IMR-90 (cell line): ENCODE measurements around the gene ZNF716. TPM values are rescaled to one million over a fixed set of nuclear protein-coding genes. Genes with fewer than 3 reads are reported as not detected.

Source experiments
- ATAC-seq: fragments of 200-7000 bp; cut with Tn5 transposase; 2 replicates; pipeline ENCODE4 v1.9.1; 2020; ENCODE audit warnings: low read depth, mild to moderate bottlenecking, moderate library complexity
- BruUV-seq: library from RNA; stranded (reverse); fragments of 400-500 nt; replicated peaks from 2 replicates; lab custom pipeline; 2021; lab: Mats Ljungman, UMichigan
- CTCF ChIA-PET: fragments of 300-600 bp; formaldehyde crosslinking; extraction: SDS; loops from one replicate; lab custom pipeline; 2021; ENCODE audit warnings: antibody characterized with exemption; lab: Yijun Ruan, JAX
- POLR2A ChIA-PET: fragments of 300-600 bp; sonication (Branson Sonifier 250); formaldehyde crosslinking; loops from one replicate; lab custom pipeline; 2022; ENCODE audit warnings: antibody characterized with exemption; ENCODE audit not compliant: unreplicated experiment; lab: Charles Lee
- DNase-seq: peaks from one replicate; pipeline ENCODE4 v3.0.0; 2013
- H2AFZ ChIP-seq: replicated peaks from 2 replicates; pipeline ENCODE3; 2013; ENCODE audit warnings: low read length, mild to moderate bottlenecking; ENCODE audit not compliant: poor library complexity
- H2AK5ac ChIP-seq: 2 replicates; pipeline ENCODE4 v1.6.1; 2013; ENCODE audit warnings: low read depth, low read length, inconsistent platforms
- H2AK9ac ChIP-seq: replicated peaks from 2 replicates; pipeline ENCODE3; 2013; ENCODE audit warnings: mild to moderate bottlenecking, low read depth, low read length, moderate library complexity; ENCODE audit not compliant: poor library complexity
- H2BK120ac ChIP-seq: 2 replicates; pipeline ENCODE4 v1.6.1; 2013; ENCODE audit warnings: low read depth, low read length, inconsistent platforms
- H2BK15ac ChIP-seq: 3 replicates; pipeline ENCODE4 v1.6.1; 2013; ENCODE audit warnings: low read depth, low read length, inconsistent platforms
- H2BK20ac ChIP-seq: 2 replicates; pipeline ENCODE4 v1.6.1; 2013; ENCODE audit warnings: low read depth, mild to moderate bottlenecking, inconsistent platforms, low read length, moderate library complexity
- H2BK5ac ChIP-seq: 2 replicates; pipeline ENCODE4 v1.6.1; 2013; ENCODE audit warnings: mild to moderate bottlenecking, low read depth, low read length, inconsistent platforms; ENCODE audit not compliant: poor library complexity, severe bottlenecking
- H3K14ac ChIP-seq: replicated peaks from 2 replicates; pipeline ENCODE4 v1.6.1; 2013; ENCODE audit warnings: low read depth, low read length, inconsistent platforms
- H3K18ac ChIP-seq: 2 replicates; pipeline ENCODE4 v1.6.1; 2013; ENCODE audit warnings: low read depth, low read length, control low read depth
- H3K23ac ChIP-seq: 2 replicates; pipeline ENCODE4 v1.6.1; 2013; ENCODE audit warnings: low read depth, low read length, inconsistent platforms
- H3K27ac ChIP-seq: 2 replicates; pipeline ENCODE4 v1.5.1; 2013; ENCODE audit warnings: mild to moderate bottlenecking, control low read depth, low read length; ENCODE audit not compliant: insufficient read depth
- H3K27me3 ChIP-seq: 2 replicates; pipeline ENCODE4 v1.6.1; 2013; ENCODE audit warnings: low read length; ENCODE audit not compliant: control insufficient read depth, insufficient read depth
- H3K36me3 ChIP-seq: 2 replicates; pipeline ENCODE4 v1.6.1; 2013; ENCODE audit warnings: low read length, mixed read lengths; ENCODE audit not compliant: control insufficient read depth, insufficient read depth
- H3K4ac ChIP-seq: 2 replicates; pipeline ENCODE4 v1.6.1; 2013; ENCODE audit warnings: low read depth, low read length, inconsistent platforms
- H3K4me1 ChIP-seq: 2 replicates; pipeline ENCODE4 v1.6.1; 2013; ENCODE audit warnings: low read length, mixed read lengths; ENCODE audit not compliant: control insufficient read depth, insufficient read depth
- H3K4me2 ChIP-seq: 2 replicates; pipeline ENCODE4 v1.6.1; 2013; ENCODE audit warnings: low read depth, mild to moderate bottlenecking, control low read depth, low read length, moderate library complexity
- H3K4me3 ChIP-seq: 2 replicates; pipeline ENCODE4 v1.5.1; 2013; ENCODE audit warnings: low read depth, mild to moderate bottlenecking, control low read depth, low read length, moderate library complexity; ENCODE audit not compliant: insufficient read depth
- H3K56ac ChIP-seq: 2 replicates; pipeline ENCODE4 v1.6.1; 2013; ENCODE audit warnings: low read length, inconsistent platforms; ENCODE audit not compliant: insufficient read depth; ENCODE audit errors: extremely low read depth
- H3K79me1 ChIP-seq, 2 experiments: 2 replicates each; pipeline ENCODE4 v1.6.1; 2013; ENCODE audit warnings: low read length in 2 of 2, inconsistent platforms in 1 of 2, low read depth in 1 of 2
- H3K9ac ChIP-seq: 2 replicates; pipeline ENCODE4 v1.6.1; 2013; ENCODE audit warnings: low read depth, low read length, control low read depth
- H3K9me1 ChIP-seq: 2 replicates; pipeline ENCODE4 v1.6.1; 2013; ENCODE audit warnings: low read length, inconsistent platforms; ENCODE audit not compliant: insufficient read depth
- H3K9me3 ChIP-seq: 2 replicates; pipeline ENCODE4 v1.6.1; 2013; ENCODE audit warnings: low read length; ENCODE audit not compliant: control insufficient read depth, insufficient read depth
- H4K20me1 ChIP-seq: 2 replicates; pipeline ENCODE4 v1.6.1; 2013; ENCODE audit warnings: low read length, inconsistent platforms; ENCODE audit not compliant: insufficient read depth
- H4K5ac ChIP-seq: 2 replicates; pipeline ENCODE4 v1.6.1; 2013; ENCODE audit warnings: mild to moderate bottlenecking, low read depth, low read length, control low read depth
- H4K8ac ChIP-seq, 2 experiments: 2 replicates each; pipeline ENCODE4 v1.6.1; 2013; ENCODE audit warnings: low read depth in 2 of 2, low read length in 2 of 2, control low read depth in 1 of 2, inconsistent platforms in 1 of 2
- H4K91ac ChIP-seq: 2 replicates; pipeline ENCODE4 v1.6.1; 2013; ENCODE audit warnings: low read depth, low read length, inconsistent platforms; ENCODE audit not compliant: insufficient read depth
- BHLHE40 ChIP-seq: fragments of 150-350 bp; IDR thresholded peaks from 2 replicates; pipeline ENCODE4 v1.6.1; 2016; ENCODE audit warnings: mild to moderate bottlenecking, low read depth, low read length
- CEBPB ChIP-seq: IDR thresholded peaks from 2 replicates; pipeline ENCODE4 v1.6.1; 2012; ENCODE audit warnings: low read depth, low read length, improper control_type of control experiment
- CTCF ChIP-seq: conservative IDR thresholded peaks from 2 replicates; pipeline ENCODE4 v1.5.1; 2012; ENCODE audit warnings: mild to moderate bottlenecking, low read depth, low read length, improper control_type of control experiment
- ELK1 ChIP-seq: fragments of 150-350 bp; IDR thresholded peaks from 2 replicates; pipeline ENCODE4 v1.6.1; 2016; ENCODE audit warnings: low read depth, mild to moderate bottlenecking, low read length, moderate library complexity, borderline replicate concordance
- MAZ ChIP-seq: IDR thresholded peaks from 2 replicates; pipeline ENCODE4 v1.6.1; 2012; ENCODE audit warnings: low read depth, mild to moderate bottlenecking, low read length, improper control_type of control experiment, moderate library complexity, borderline replicate concordance
- MXI1 ChIP-seq: IDR thresholded peaks from 2 replicates; pipeline ENCODE4 v1.6.1; 2012; ENCODE audit warnings: low read depth, mild to moderate bottlenecking, low read length, moderate library complexity, borderline replicate concordance
- NFE2L2 ChIP-seq: fragments of 150-350 bp; IDR thresholded peaks from 2 replicates; pipeline ENCODE4 v1.6.1; 2016; ENCODE audit warnings: low read depth, mild to moderate bottlenecking, low read length
- POLR2A ChIP-seq: IDR thresholded peaks from 2 replicates; pipeline ENCODE4 v1.6.1; 2012; ENCODE audit warnings: mild to moderate bottlenecking, low read depth, low read length
- RAD21 ChIP-seq: IDR thresholded peaks from 2 replicates; pipeline ENCODE4 v1.6.1; 2012; ENCODE audit warnings: low read length, improper control_type of control experiment
- RFX5 ChIP-seq: IDR thresholded peaks from 2 replicates; pipeline ENCODE4 v1.8.0; 2012; ENCODE audit warnings: low read depth, mild to moderate bottlenecking, low read length, moderate library complexity
- USF2 ChIP-seq: fragments of 150-350 bp; IDR thresholded peaks from 2 replicates; pipeline ENCODE4 v1.6.1; 2017; ENCODE audit warnings: mild to moderate bottlenecking, antibody characterized with exemption, low read length, low read depth
- WGBS, 2 experiments: methylation state at CpG; one replicate each; pipeline versions ENCODE4 v1.1.5 to v1.1.7; 2013; ENCODE audit warnings: missing lambda C conversion rate in 2 of 2; ENCODE audit not compliant: insufficient read length in 1 of 2; ENCODE audit errors: extremely low coverage in 2 of 2; 5-methylcytosine and 5-hydroxymethylcytosine counted together
- dilution Hi-C: fragments of 300-500 bp; cut with HindIII; formaldehyde crosslinking; loops from one replicate; pipeline ENCODE4 v1.14.3; 2018; ENCODE audit warnings: low sequenced_read_pairs; ENCODE audit not compliant: unreplicated experiment
- in situ Hi-C: fragments of 300-500 bp; cut with MboI; formaldehyde crosslinking; loops from 3 replicates; pipeline ENCODE4 v1.14.3; 2019; ENCODE audit warnings: low sequenced_read_pairs, inconsistent platforms, mixed read lengths
- intact Hi-C: fragments of 100-400 bp; cut with micrococcal nuclease; formaldehyde crosslinking; loops from 2 replicates; pipeline ENCODE4 v1.10.0; 2022
- polyA plus RNA-seq, 3 experiments: library from polyadenylated mRNA; depleted of rRNA; stranded (reverse); fragments of >200 nt; gene quantifications; 2 replicates each; pipeline ENCODE4 v1.2.3, GENCODE V29; 2012; ENCODE audit warnings: low replicate concordance in 1 of 3
- total RNA-seq: library from RNA; depleted of rRNA; stranded (reverse); fragments of >200 nt; gene quantifications from 2 replicates; pipeline ENCODE4 v1.2.3, GENCODE V29; 2012

The ZNF716 gene
- total and polyA plus RNA-seq, 2 of the 4 experiments (the other 2 are of a cell fraction) = not detected

- no peak for DNase-seq
- intact Hi-C loops (no loop called here), in situ Hi-C loops (no loop called here), dilution Hi-C loops (no loop called here)
- CTCF ChIA-PET = no interaction called here
- Histone ChIP-seq H3K9me1 (no peaks in the 10 kb centered on the region), H3K79me1 (no peaks in the 10 kb centered on the region), H2BK20ac (no peak overlapping the region), H2BK15ac (no peak overlapping the region), H3K23ac (no peak overlapping the region), H4K8ac (no peak overlapping the region), H3K4me2 (no peak overlapping the region), H3K18ac (no peak overlapping the region), H3K9me3 (peaks cover 20% of the 10 kb centered on the region), H2AFZ (no peak overlapping the region), H3K9ac (no peak overlapping the region), H4K20me1 (no peaks in the 10 kb centered on the region), H3K27ac (no peak overlapping the region), H3K4me3 (no peak overlapping the region), H4K5ac (no peak overlapping the region), H2AK9ac (no peak overlapping the region), H2BK120ac (no peak overlapping the region), H3K4me1 (no peaks in the 10 kb centered on the region), H3K14ac (no peak overlapping the region), H3K56ac (no peak overlapping the region), H2BK5ac (no peak overlapping the region), H3K27me3 (no peaks in the 10 kb centered on the region), H4K91ac (no peak overlapping the region), H3K36me3 (no peaks in the 10 kb centered on the region), H2AK5ac (no peak overlapping the region), H3K4ac (no peak overlapping the region)
- TF ChIP-seq ELK1 (no peak), NFE2L2 (no peak), BHLHE40 (no peak), RFX5 (no peak), CEBPB (no peak), POLR2A (no peak), RAD21 (no peak), USF2 (no peak), MAZ (no peak), MXI1 (no peak), CTCF (no peak)
- POLR2A ChIA-PET = no interaction called here
- ATAC-seq = no peak
- whole genome bisulfite sequencing, 2 experiments = 30% methylated on average over 2 of the region's 10 CpGs; no CpG with 5 or more reads in 1 of the 2 experiments
- BruUV-seq = no TSS peak
These were observed 49.3 kb upstream of the ZNF716 start for GRCh38 chr7:57400531-57401155.
